Stimulated activated CD8-positive, alpha-beta memory T cell treated with anti-CD3 and anti-CD28 coated beads, Interleukin-15, amount 100 ng/mL, for 4 hours (primary cell): ENCODE results near the gene BCAN.
"Not testable (repeated sequence)": the region's sequence is repeated elsewhere in the genome, so short reads cannot be mapped to it uniquely, and the experiment has no call there.

Experiments
- DNase-seq, 2 donors: peaks; one replicate each; pipeline ENCODE4 v3.0.0-alpha.2; 2020; ENCODE audit warnings: low read depth in 2 of 2

The BCAN gene

DNA sequence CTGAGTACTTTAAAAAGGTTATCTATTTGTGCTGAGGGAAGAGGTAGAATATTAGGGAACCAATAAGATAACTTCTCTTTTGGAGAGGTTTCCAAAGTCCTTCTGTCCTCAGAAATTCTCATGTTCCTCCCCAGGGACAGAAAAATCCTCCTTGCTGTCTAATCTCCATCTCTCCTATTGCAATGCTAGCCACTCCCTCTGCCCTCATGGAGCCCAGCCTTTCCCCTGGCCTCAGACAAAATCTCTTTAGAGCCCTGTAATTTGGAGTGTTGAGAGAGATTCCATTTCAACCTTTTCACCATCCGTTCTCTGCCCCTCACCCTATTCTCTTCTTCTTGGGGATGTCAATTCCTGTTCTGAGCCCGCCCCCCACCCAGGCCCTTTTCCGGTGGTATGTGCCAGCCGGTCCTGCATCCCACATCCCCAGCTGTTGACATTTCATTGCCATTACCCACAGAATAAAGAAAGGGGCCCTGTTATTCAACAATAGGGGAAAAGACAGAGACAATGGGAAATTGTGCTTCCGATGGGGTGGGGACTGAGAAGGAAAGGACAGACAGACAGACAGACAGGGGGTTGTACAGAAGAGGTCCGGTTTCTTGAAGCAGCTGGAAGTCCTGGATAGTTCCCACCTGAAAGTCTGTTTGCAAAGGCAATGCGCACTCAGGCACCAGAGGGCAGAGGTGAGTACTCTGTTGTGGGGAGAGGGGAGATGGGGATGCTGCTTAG, 22.9 kb upstream of the BCAN start, which contains the start of gene HAPLN2:
TSS of gene HAPLN2 (plus strand) at position 563 of the 729 bp plus-strand sequence. CDS start 4,076 bp downstream, outside the sequence.
- no peak for DNase-seq

DNA sequence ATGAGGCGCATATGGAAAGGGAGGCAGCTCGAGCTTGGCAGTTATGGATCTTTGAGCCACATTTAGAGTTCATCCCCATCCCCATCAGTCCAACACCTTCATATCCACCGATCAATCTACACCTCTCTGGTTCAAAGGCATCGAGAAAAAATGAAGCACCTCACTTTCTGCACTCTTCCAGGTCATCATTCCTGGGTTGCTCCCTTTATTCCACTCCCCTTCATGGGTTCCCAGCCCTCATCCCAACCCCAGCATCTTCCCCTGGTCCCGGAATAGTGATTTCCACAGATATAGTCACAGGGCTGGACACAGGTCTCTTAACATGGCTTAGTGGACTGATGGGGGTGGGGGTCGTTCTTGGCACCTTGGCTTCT, 22.3 kb upstream of the BCAN start:
- DNase-seq = no peak

DNA sequence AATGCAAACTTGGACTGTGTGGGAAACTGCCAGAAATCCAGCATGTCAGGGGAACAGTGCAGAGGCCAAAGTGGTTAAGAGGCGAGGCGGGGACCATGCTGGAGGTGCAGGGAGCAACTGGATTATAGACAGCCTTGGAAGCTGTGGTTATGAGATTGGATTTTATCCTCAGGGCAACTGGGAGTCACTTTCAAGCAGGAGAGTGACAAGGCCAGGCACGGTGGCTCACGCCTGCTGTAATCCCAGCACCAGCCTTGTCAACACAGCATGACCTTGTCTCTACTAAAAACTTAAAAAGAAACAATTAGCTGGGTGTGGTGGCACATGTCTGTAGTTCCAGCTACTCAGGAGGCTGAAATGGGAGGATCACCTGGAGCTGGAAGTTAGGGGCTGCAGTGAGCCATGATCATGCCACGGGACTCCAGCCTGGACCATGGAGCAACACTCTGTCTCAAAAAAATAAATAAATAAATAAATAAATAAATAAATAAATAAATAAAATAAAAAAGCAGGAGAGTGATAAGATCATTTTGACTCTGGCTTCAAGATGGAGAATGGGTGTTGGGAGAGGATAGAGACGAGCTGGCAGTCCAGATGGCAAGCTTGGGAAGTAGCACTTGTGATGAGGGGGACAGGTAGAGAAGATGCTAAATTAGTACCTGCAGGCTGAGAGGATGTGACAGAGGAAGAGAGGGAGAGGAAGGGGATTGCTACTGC, 19.2 kb upstream of the BCAN start:
- DNase-seq = no peak

GRCh38 chr1:156623946-156624813, 17.7 kb upstream of the BCAN start:
- no peak for DNase-seq

GRCh38 chr1:156624814-156625435, 17.0 kb upstream of the BCAN start:
- no peak for DNase-seq

GRCh38 chr1:156625436-156626078, 16.4 kb upstream of the BCAN start:
- peak in 1 of 2 donors; percentile 40 for DNase-seq

- no peak for DNase-seq
These were observed 15.9 kb upstream of the BCAN start for GRCh38 chr1:156626079-156626438.

DNA sequence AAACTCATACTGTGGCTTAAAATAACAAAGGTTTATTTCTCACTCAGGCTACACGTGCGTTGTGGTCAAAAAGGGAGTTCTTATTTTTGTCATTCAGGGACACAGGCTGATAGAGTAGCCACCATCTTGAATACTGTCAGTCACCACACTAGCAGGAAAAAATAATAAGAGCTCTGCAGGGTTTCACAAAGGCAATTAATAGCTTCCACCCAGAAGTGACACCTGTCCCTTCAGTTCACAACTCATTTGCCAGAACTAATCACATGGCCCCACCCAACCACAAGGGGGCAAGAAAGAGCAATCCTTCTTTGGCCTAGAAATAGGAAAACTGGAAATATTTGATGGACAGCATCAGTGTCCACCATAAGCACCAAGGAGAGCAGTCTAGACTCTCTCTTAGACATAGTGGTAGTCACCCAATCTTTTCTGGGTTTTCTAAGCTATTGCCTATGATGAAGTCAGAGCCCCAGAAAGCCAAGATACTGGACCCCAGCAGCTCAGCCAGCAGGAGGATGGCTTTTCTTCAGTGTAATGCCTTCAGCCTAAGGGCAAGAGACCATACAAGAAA, 14.5 kb upstream of the BCAN start:
- no peak for DNase-seq

DNA sequence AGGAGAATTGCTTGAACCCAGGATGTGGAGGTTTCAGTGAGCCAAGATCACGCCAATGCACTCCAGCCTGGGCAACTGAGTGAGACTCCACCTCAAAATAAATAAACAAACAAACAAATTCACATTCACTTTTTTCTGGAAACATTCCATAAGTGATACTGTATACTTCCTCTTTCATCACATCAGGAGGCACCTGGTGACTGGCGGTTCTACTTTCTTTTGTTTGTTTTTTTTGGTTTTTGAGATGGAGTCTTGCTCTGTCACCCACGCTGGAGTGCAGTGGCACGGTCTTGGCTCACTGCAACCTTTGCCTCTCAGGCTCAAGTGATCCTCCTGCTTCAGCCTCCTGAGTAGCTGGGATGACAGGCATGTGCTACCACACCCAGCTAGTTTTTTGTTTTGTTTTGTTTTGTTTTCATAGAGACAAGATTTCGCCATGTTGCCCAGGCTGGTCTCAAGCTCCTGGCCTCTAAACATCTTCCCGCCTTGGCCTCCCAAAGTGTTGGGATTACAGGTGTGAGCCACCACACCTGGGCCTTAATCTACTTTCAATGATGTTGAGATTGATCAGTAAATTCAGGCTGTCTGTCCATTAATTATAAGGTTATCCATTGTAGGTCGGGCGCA, 12.0 kb upstream of the BCAN start:
- no peak for DNase-seq

DNA sequence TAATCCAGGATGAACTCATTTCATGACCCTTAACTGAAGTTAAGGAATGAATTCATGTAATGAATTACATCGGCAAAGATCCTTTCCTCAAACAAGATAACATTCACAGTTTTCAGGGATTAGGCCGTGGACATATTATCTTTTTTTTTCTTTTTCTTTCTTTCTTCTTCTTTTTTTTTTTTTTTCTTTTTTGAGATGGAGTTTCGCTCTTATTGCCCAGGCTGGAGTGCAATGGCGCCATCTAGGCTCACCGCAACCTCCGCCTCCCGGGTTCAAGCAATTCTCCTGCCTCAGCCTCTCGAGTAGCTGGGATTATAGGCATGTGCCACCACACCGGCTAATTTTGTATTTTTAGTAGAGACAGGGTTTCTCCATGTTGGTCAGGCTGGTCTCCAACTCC, 10.8 kb upstream of the BCAN start:
- not testable (repeated sequence) for DNase-seq

- no peak for DNase-seq
These were observed 9.6 kb upstream of the BCAN start for GRCh38 chr1:156632355-156632754.

DNA sequence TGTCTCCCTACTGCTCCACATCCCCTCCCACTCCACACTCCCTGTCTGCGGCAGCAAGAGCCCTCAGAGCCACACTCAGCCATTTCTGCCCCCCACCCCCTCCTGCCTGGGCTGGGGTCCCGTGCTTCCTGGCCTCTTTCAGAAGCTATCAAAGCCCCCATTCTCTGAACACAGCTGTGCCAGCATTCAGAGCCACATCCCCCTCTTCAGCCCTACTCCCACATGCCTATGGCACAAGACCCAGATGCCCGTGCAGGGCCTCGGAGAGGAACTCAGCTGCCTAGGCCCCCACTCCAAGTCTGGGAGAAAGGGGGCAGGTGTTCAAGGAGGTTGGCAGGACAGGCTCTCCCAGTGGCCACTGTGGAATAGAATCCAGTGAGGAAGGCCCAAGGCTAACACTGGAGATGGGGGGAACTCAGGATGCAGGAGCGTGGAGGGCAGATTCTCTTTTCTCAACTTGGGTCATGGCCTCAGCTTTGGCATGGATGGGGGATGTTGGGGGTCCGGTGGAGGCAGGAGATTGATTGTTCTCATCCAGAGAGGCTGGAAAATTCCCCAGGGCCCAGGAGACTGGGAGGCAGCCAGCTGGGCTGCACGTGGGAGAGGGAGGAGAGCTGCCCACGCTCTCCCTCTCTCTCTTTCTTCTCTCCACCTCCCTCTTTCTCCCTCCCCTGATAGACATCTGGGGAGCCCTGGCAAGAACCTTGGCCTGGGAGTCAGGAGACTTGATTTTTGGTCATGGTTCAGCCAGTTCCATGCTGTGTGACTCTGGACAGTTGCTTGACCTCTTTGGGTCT, 3.5 kb upstream of the BCAN start:
- DNase-seq = no peak

GRCh38 chr1:156639601-156640101, 2.3 kb upstream of the BCAN start:
- DNase-seq = no peak

- no peak for DNase-seq
These were observed 843 bp upstream of the BCAN start for GRCh38 chr1:156640842-156641706.

DNA sequence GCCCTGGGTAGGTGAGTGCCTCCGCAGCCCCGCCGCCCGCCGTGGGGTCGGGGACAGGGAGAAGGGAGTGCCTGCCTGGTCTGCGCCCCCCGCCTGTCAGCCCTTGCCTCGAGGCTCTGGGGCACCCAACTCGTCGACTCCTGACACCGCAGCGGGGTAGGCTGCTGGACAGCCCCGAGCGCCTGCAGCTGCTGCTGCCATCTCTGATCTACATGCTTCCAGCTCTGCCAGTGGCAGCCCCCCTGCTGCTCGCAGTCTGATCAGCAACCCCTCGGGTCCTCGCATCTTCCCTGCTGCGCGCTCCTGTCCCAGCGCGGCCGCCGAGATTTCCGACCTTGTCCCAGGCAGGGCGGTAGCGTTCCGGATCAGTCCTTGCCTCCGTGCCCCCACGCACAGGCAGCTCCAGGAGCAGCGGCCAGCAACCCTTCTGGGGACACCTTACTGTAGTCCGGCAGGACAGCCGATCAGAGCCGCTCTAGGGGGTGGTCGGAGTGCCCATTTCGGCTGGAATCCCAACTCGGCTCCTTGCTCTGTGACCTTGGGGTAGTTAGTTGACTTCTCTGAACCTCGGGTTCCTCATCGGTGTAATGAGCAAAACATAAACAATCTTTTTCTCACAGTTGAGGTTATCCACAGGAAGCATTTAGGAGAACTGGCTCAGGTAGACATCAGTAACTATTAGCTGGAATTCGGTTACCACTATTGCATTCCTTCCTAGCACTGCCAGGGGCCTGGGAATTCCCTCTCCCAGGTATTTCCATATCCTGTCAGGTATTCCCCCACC, 540 bp downstream of the BCAN start:
- no peak for DNase-seq

GRCh38 chr1:156643049-156643777, 1.3 kb downstream of the BCAN start:
- no peak for DNase-seq

- no peak for DNase-seq
These were observed 1.8 kb downstream of the BCAN start for GRCh38 chr1:156643778-156644092.
